Umbilical cord (tissue), 2 donors: Measurements from ENCODE around the gene REG4. TPM values are rescaled to one million over a fixed set of nuclear protein-coding genes. Genes with fewer than 3 reads are reported as not detected.
A peak's percentile ranks its signal among the peaks of the same experiment; 100 is the strongest.

Experiments used
- DNase-seq: peaks from one replicate; pipeline ENCODE4 v3.0.0-alpha.2; 2015; ENCODE audit warnings: low spot score
- total RNA-seq: library from RNA; depleted of rRNA; stranded (reverse); fragments of >200 nt; gene quantifications from one replicate; pipeline ENCODE4 v1.2.3, GENCODE V29; 2014; ENCODE audit warnings: low replicate concordance; ENCODE audit not compliant: insufficient read depth

The REG4 gene
- total RNA-seq, 1 donor from 2014 or later, result 0.48 TPM

- no peak for DNase-seq
These were observed 29.6 kb downstream of the REG4 start for GRCh38 chr1:119781434-119782210.

GRCh38 chr1:119779869-119780356 is 31.3 kb downstream of the REG4 start:
- peak; percentile 65 for DNase-seq

DNA sequence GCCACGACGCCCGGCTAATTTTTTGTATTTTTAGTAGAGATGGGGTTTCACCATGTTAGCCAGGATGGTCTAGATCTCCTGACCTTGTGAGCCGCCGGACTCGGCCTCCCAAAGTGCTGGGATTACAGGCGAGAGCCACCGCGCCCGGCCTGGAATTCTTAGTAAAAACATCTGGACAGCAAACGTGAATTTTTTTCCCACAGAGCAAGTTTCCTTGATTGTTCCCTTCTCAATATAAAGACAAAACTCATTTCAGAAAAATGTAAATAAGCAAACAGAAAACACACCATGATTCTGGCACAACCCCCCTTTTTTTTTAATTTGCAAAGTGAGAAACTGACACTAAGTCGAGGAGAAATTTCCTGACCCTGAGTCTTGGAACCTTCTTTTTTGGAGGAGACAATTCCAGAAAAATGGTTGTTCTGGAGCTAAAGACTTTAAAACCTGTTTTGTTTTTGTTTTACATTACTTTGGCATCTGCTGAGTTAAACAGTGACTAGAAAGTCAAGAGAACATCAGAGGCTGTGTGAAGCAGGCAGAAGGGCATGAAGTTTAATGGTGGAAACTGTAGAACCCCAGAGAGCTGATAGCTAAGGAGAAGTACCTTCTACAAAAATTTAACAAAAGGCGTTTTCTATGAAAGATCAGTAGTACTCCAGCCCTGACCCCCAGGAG is 32.2 kb downstream of the REG4 start:
- no peak for DNase-seq

DNA sequence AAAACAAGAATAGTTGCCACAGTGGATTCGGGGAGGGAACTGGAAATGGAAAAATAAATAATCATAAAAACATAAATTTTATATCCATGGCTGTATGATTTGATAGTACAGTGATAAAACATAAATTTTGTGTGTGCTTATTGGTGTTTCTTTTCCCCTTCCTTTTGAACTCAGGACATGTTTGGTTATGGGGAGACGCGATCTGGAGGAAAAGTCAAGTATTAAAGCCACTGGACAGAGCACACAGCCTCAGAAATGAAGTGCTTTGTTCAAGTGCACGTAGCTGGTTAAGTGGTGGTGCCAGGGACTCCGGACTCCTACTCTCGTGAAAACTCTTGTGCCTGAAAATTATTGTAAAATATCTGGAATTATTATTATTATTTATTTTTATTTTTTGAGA is 32.9 kb downstream of the REG4 start:
- DNase-seq, result no peak

GRCh38 chr1:119774746-119775490 is 36.3 kb downstream of the REG4 start:
- no peak for DNase-seq

DNA sequence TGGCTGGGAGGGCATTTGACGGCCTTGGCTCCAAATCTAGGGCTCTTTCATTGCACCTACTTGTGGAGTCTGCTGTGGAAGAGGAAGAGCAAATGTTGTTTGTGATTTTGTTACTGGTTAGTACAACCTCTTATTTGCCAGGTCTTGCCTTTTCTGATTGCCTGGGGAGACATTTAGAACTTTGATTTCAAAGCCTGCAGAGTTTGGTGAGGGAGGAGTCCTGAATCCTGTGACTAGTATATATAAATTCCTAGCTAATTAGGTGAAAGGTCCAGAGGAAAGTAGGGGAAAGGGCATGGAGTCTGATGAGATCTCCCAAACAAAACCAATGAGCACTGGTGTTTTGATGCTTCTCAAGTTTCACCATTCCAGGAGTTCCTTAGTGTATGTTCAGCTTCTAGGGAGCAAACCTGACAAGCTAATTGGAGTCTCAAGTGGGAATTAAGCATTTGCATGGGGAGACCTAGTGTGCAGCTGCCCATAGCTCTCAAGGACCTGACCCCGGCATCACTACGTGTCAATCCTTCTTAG is 37.5 kb downstream of the REG4 start:
- DNase-seq, result no peak

DNA sequence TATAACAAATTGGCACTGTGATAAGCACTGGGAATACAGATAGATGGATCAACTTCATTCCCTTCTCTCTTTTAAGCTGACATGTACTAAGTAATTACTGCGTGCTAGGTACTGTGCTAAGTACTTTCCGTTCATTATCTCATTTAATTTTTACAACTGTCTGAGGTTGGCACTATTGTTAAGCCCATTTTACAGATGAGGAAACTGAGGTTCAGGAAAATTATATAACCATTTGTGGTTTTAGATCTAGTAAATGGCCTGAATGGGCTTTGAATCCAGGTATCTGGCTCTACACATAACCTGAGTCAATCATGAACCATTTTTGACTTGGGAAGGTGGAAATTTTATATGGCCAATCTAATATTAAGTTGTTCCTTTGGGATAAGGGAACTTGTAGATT is 39.0 kb downstream of the REG4 start:
- DNase-seq, result no peak

GRCh38 chr1:119771770-119772169 is 39.5 kb downstream of the REG4 start:
- DNase-seq, result no peak

GRCh38 chr1:119771016-119771415 is 40.2 kb downstream of the REG4 start:
- DNase-seq, result no peak

DNA sequence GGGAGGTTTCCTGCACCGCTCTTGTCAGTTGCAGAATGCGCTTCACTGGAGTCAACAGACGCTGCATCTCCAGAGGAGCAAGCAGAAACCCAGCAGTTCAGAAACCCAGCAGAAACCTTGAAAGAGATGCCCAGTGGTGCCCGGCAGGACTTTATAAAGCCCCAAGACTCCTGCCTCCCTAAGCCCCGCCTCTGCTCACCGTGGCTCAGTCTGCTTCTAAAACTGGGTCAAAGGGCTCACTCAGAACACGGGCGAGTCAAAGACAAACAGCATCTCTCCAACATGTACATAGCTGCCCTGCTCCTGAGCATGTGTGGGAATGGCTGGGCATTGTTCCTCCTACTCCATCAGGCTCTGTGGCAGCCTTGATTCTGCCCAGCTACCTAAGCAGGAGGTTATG is 42.5 kb downstream of the REG4 start, which contains the start of gene HMGCS2:
HMGCS2 (minus strand) TSS at position 128 of the 400 bp plus-strand sequence; CDS start at position 67, 61 bp downstream.
- no peak for DNase-seq

DNA sequence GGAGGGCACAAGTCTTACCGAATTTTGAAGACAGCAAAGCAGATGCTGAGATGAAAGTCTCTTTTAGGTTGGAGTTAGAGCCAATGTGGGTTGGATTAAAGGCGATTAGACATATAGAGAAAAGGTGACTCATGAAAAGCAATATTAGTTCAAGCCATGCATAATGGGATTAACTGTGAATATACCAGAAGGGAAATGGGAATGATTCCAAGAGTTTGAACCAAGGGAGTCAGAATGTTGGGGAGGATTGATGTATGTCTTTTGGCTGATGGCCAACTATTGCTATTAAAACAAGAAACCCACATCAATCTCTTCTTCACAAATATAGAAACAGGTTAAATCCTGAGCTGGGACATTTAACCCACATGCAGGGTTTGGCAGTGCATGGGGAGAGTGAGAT is 43.8 kb downstream of the REG4 start:
- DNase-seq, result no peak

GRCh38 chr1:119766374-119766794 is 44.9 kb downstream of the REG4 start:
- peak; percentile 71 for DNase-seq

DNA sequence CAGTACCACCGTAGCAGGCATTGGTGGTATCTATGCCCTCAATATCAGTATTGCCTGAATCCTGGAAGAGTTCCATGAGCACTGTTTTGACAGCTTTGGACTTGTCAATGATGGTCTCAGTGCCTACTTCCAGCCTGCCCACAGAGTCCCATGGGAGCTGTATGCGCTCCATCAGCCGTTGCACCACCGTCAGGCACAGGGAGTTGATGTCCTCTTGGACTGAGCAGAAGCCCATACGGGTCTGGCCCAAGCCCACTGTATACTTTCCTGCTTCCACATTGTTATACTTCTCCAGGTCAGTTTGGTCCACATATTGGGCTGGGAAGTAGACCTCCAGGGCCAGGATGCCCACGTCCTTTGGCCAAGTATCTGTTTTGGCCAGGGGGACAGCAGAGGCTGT is 47.0 kb downstream of the REG4 start:
- DNase-seq, result no peak

DNA sequence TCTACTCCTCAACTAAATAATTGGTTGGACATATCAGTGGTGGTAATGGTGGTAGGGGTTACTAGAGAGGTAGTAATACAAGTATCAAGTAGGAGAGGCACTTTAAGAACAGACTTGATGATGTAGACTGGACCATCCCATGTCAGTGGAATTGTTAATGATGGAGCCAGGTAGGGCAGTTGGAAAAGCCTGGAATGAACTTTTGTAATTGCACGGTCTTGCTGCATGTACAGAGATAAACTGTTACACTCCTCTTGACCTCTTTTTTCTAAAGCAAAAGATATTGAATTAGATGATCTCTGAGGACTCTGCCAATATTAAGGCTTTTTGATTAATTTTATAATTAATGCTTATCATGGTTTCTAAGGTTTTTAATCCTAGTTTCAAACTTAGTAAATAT is 48.3 kb downstream of the REG4 start:
- no peak for DNase-seq

- DNase-seq, result no peak
These were observed 48.9 kb downstream of the REG4 start for GRCh38 chr1:119762409-119762808.

GRCh38 chr1:119758584-119758983 is 52.7 kb downstream of the REG4 start:
- no peak for DNase-seq

DNA sequence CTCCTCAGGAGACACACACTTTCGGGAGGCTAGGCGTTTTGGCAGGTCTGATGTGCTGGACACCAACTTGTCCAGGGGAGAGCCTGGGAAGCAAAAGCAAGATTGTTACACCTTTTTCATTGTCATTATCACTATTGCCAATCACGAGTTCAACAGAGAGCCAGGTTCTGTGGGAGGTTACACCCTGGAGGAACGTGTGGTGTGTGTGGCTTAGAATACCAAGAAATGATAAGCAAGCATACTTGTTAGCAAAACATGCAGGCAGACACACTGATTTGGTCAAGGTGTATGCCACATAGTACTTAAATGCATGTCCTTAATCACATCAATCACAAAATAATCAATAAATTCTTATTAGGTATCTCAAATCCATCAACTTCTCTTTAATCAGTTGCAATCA is 58.7 kb downstream of the REG4 start:
- DNase-seq, result no peak

DNA sequence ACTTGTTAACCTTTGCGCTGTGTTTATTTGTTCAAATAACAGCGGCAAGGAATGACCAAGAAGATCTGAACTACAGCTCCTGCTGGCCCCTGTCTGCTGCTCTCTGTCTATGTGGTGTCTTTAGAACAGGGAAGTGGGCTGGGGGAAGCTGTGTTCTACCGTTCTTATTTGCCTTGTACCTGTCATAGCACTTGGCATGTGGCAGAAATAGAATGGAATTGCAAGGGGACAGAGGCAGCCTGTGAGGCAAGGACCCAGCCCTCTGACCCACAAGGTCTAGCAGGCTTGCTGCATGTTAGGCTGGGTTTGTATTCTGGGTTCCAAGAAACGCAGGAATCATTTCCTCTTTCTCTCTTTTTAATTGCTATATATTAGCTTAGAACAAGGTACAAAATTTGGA is 63.2 kb downstream of the REG4 start:
- no peak for DNase-seq

- peak; percentile 92 for DNase-seq
These were observed 63.8 kb downstream of the REG4 start for GRCh38 chr1:119747451-119747850.

DNA sequence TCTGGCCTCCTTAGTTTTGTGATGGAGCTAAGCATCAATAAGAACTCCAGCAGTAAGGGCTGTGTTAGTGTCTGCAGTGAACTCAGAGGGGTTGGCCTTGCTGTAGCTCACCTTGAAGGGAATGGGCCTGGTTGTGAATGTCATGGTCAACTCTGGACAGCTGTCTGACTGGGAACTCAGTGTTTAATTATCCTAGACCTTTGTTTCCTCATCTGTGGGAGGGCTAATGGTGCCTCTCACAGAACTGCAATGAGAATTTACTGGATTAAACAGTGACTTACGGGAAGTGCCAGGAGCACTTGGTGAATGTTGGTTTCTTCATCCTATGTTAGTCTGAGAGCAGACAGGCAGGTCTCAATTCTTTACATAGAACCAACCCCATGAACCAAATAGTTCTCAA is 66.2 kb downstream of the REG4 start:
- DNase-seq, result no peak

GRCh38 chr1:119744598-119744942 is 66.7 kb downstream of the REG4 start:
- DNase-seq, result no peak
